ENCODE measurements around the gene TMEM52B. TPM values are rescaled to one million over a fixed set of nuclear protein-coding genes. Genes with fewer than 3 reads are reported as not detected.
"Not testable (repeated sequence)": the region's sequence is repeated elsewhere in the genome, so short reads cannot be mapped to it uniquely, and the experiment has no call there.

Gene TMEM52B
- total RNA-seq, 1 experiment from 2014 or later: 46.0 TPM

DNA sequence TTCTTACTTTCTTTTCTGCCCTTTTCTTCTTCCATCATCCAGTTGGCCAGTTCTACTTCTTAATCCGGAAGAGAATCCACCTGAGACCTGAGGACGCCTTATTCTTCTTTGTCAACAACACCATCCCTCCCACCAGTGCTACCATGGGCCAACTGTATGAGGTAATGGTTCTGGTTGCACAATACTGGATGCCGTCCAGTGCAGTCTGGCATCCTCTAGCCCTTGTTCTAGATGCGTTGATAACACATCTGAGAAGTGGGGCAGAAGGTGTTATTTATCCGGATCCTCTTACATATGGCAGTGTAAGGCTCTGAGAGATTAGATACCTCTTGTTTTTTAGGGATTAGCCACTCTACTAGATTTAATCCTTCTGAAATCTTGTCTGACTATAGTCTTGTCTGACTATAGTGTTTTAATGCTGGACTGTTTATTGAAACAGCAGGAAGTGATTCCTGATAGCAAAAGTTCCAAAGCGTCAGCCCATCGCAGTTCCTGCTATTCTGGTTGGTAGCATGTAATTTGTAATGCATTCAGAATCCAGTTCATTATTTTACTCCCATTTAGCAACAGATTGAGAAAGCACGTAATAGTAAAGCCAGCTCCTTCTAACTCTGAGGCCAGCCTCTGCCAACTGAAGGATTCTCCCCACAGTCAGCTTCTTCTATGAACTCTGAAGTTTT lies 41.7 kb downstream of the TMEM52B start:
- Mint-ChIP-seq H3K27ac (ENCODE audit: unreplicated experiment) (no peak overlapping the region), H3K9me3 (ENCODE audit: unreplicated experiment) (no peaks in the 10 kb centered on the region), H3K4me1 (ENCODE audit: low read depth, unreplicated experiment) (peaks cover 3% of the 10 kb centered on the region), H3K4me3 (ENCODE audit: unreplicated experiment) (no peak overlapping the region), H3K27me3 (ENCODE audit: insufficient read depth, unreplicated experiment) (no peaks in the 10 kb centered on the region), H3K36me3 (ENCODE audit: insufficient read depth, unreplicated experiment) (peaks cover 41% of the 10 kb centered on the region)
- Histone ChIP-seq H3K9me3 (no peaks in the 10 kb centered on the region), H3K36me3 (ENCODE audit: control insufficient read depth, insufficient read depth, low read length) (no peaks in the 10 kb centered on the region), H3K27me3 (replicated peaks; ENCODE audit: control insufficient read depth, insufficient read depth, low read length) (no peaks in the 10 kb centered on the region), H3K4me3 (ENCODE audit: low read depth, low read length) (no peak overlapping the region), H3K4me1 (peaks cover 1% of the 10 kb centered on the region)
- peak in 1 of 2 experiments; percentile 26 for DNase-seq
- ChIA-PET CTCF (no interaction called here), POLR2A (interaction anchor here (1.1 kb wide), 1 partner anchor 8 kb away, joined by 4 read pairs; the partner anchor contains the start of gene GABARAPL1)
- TF ChIP-seq CTCF (IDR thresholded peaks at IDR 0.05; ENCODE audit: insufficient read depth in 1 of 2, low read depth in 1 of 2, low read length in 1 of 2, severe bottlenecking in 1 of 2, unreplicated experiment in 1 of 2): no peak
- intact Hi-C loops (cut with micrococcal nuclease; ENCODE audit: unreplicated experiment): no loop called here
- no TSS peak for BruUV-seq (replicated peaks)

- Histone ChIP-seq H3K4me3 (ENCODE audit: low read depth, low read length) (no peak overlapping the region), H3K9me3 (no peaks in the 10 kb centered on the region), H3K36me3 (ENCODE audit: control insufficient read depth, insufficient read depth, low read length) (no peaks in the 10 kb centered on the region), H3K4me1 (no peaks in the 10 kb centered on the region), H3K27me3 (replicated peaks; ENCODE audit: control insufficient read depth, insufficient read depth, low read length) (no peaks in the 10 kb centered on the region)
- no TSS peak for BruUV-seq (replicated peaks)
- peak in 1 of 2 experiments; percentile 5 for DNase-seq
- Mint-ChIP-seq H3K9me3 (ENCODE audit: unreplicated experiment) (no peaks in the 10 kb centered on the region), H3K36me3 (ENCODE audit: insufficient read depth, unreplicated experiment) (peaks cover 40% of the 10 kb centered on the region), H3K27me3 (ENCODE audit: insufficient read depth, unreplicated experiment) (no peaks in the 10 kb centered on the region), H3K4me3 (ENCODE audit: unreplicated experiment) (no peak overlapping the region), H3K27ac (ENCODE audit: unreplicated experiment) (no peak overlapping the region), H3K4me1 (ENCODE audit: low read depth, unreplicated experiment) (no peaks in the 10 kb centered on the region)
- ChIA-PET CTCF (no interaction called here), POLR2A (no interaction called here)
- intact Hi-C loops (cut with micrococcal nuclease; ENCODE audit: unreplicated experiment): no loop called here
- no peak for TF ChIP-seq CTCF (IDR thresholded peaks at IDR 0.05; ENCODE audit: insufficient read depth in 1 of 2, low read depth in 1 of 2, low read length in 1 of 2, severe bottlenecking in 1 of 2, unreplicated experiment in 1 of 2)
Observed at GRCh38 chr12:10221846-10222245, 43.0 kb downstream of the TMEM52B start.

DNA sequence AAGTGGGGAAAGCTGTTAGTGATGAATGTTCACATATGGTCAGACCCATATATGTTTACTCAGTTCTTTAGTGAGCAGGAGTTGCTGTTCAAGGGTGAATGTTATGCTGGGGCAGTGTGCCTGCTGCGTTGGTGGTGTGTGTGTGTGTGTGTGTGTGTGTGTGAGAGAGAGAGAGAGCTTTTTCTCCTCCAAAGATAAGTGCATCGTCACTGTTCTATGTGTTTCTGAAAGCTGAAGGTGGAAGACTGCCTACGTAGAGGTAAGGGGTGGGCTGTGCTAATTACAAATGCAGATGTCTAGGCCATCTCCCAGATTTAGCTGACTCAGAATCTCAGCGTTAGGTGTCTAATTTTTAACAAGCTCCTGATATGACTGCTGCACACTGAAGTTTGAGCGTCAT lies 44.4 kb downstream of the TMEM52B start:
- H3K4me1 Mint-ChIP-seq (ENCODE audit: low read depth, unreplicated experiment): no peaks in the 10 kb centered on the region
- peaks cover 34% of the 10 kb centered on the region for H3K36me3 Mint-ChIP-seq (ENCODE audit: insufficient read depth, unreplicated experiment)
- H3K4me1 ChIP-seq: no peaks in the 10 kb centered on the region
- no peaks in the 10 kb centered on the region for H3K27me3 ChIP-seq (replicated peaks; ENCODE audit: control insufficient read depth, insufficient read depth, low read length)
- no peak overlapping the region for H3K4me3 Mint-ChIP-seq (ENCODE audit: unreplicated experiment)
- TF ChIP-seq CTCF (IDR thresholded peaks at IDR 0.05; ENCODE audit: insufficient read depth in 1 of 2, low read depth in 1 of 2, low read length in 1 of 2, severe bottlenecking in 1 of 2, unreplicated experiment in 1 of 2): no peak
- no peak overlapping the region for H3K27ac Mint-ChIP-seq (ENCODE audit: unreplicated experiment)
- no peaks in the 10 kb centered on the region for H3K9me3 Mint-ChIP-seq (ENCODE audit: unreplicated experiment)
- no peaks in the 10 kb centered on the region for H3K27me3 Mint-ChIP-seq (ENCODE audit: insufficient read depth, unreplicated experiment)
- ChIA-PET POLR2A (interaction anchor here (0.9 kb wide), 1 partner anchor 11 kb away, joined by 3 read pairs; the partner anchor contains the start of gene GABARAPL1), CTCF (no interaction called here)
- no TSS peak for BruUV-seq (replicated peaks)
- intact Hi-C loops (cut with micrococcal nuclease; ENCODE audit: unreplicated experiment): no loop called here
- no peak overlapping the region for H3K4me3 ChIP-seq (ENCODE audit: low read depth, low read length)
- no peaks in the 10 kb centered on the region for H3K36me3 ChIP-seq (ENCODE audit: control insufficient read depth, insufficient read depth, low read length)
- no peaks in the 10 kb centered on the region for H3K9me3 ChIP-seq
- no peak for DNase-seq

DNA sequence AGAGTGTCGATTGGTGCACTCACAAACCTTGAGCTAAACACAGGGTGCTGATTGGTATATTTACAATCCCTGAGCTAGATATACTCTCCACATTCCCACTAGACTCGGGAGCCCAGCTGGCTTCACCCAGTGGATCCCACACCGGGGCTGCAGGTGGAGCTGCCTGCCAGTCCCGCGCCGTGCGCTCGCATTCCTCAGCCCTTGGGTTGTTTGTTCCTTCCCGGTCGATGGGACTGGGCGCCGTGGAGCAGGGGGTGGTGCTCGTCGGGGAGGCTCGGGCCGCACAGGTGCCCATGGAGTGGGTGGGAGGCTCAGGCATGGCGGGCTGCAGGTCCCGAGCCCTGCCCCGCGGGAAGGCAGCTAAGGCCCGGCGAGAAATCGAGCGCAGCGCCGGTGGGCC lies 46.6 kb downstream of the TMEM52B start:
- H3K36me3 ChIP-seq (ENCODE audit: control insufficient read depth, insufficient read depth, low read length); H3K4me3 Mint-ChIP-seq (ENCODE audit: unreplicated experiment); H3K4me1 Mint-ChIP-seq (ENCODE audit: low read depth, unreplicated experiment); intact Hi-C loops (cut with micrococcal nuclease; ENCODE audit: unreplicated experiment); H3K4me1 ChIP-seq; H3K27me3 Mint-ChIP-seq (ENCODE audit: insufficient read depth, unreplicated experiment); CTCF ChIA-PET; POLR2A ChIA-PET; DNase-seq; H3K27me3 ChIP-seq (replicated peaks; ENCODE audit: control insufficient read depth, insufficient read depth, low read length); H3K9me3 ChIP-seq; BruUV-seq (replicated peaks); H3K27ac Mint-ChIP-seq (ENCODE audit: unreplicated experiment); H3K4me3 ChIP-seq (ENCODE audit: low read depth, low read length); H3K9me3 Mint-ChIP-seq (ENCODE audit: unreplicated experiment): not testable (repeated sequence)
- H3K36me3 Mint-ChIP-seq (ENCODE audit: insufficient read depth, unreplicated experiment): peaks cover 25% of the 10 kb centered on the region

All from Caco-2 (cell line).